CD4-positive, alpha-beta memory T cell (primary cell): ENCODE results near the gene FDX1. TPM values are rescaled to one million over a fixed set of nuclear protein-coding genes. Genes with fewer than 3 reads are reported as not detected.

Source experiments
- CTCF ChIA-PET: fragments of 350-600 bp; sonication (Branson Sonifier 250); formaldehyde crosslinking; loops from one replicate; lab custom pipeline; 2021; ENCODE audit warnings: inconsistent platforms; ENCODE audit not compliant: partially characterized antibody; lab: Charles Lee
- POLR2A ChIA-PET: fragments of 350-600 bp; sonication (Branson Sonifier 250); formaldehyde crosslinking; loops from one replicate; lab custom pipeline; 2021; ENCODE audit not compliant: partially characterized antibody; lab: Charles Lee
- DNase-seq, 5 donors: peaks; one replicate each; pipeline versions ENCODE4 v3.0.0 to v3.0.0-alpha.2; 2020 to 2022; ENCODE audit warnings: mixed read lengths in 1 of 5
- H3K27ac ChIP-seq: one replicate; pipeline ENCODE4 v1.7.0; 2013; ENCODE audit warnings: low read depth, low read length
- H3K27me3 ChIP-seq: 2 replicates; pipeline ENCODE4 v1.7.0; 2013; ENCODE audit warnings: mild to moderate bottlenecking, low read length, moderate library complexity; ENCODE audit not compliant: insufficient read depth
- H3K36me3 ChIP-seq: 2 replicates; pipeline ENCODE4 v1.7.0; 2013; ENCODE audit warnings: mild to moderate bottlenecking, low read length, moderate library complexity; ENCODE audit not compliant: insufficient read depth
- H3K4me1 ChIP-seq: 2 replicates; pipeline ENCODE4 v1.7.0; 2013; ENCODE audit warnings: mild to moderate bottlenecking, low read length, moderate library complexity; ENCODE audit not compliant: insufficient read depth
- H3K4me3 ChIP-seq, 2 donors: one replicate each; pipeline ENCODE4 v1.7.0; 2013; ENCODE audit warnings: low read length in 2 of 2, mild to moderate bottlenecking in 1 of 2
- H3K9me3 ChIP-seq, 2 donors: one replicate each; pipeline ENCODE4 v1.7.0; 2013; ENCODE audit warnings: low read length in 2 of 2, control low read depth in 1 of 2; ENCODE audit not compliant: control insufficient read depth in 1 of 2
- H3K27ac Mint-ChIP-seq, 7 donors: one replicate each; pipeline ENCODE4 v1.8.0; 2020 to 2021; ENCODE audit warnings: mixed read lengths in 7 of 7, mild to moderate bottlenecking in 6 of 7, inconsistent platforms in 3 of 7, moderate library complexity in 3 of 7
- H3K27me3 Mint-ChIP-seq, 2 donors: one replicate each; pipeline ENCODE4 v1.8.0; 2020 to 2021; ENCODE audit warnings: mixed read lengths in 2 of 2
- H3K36me3 Mint-ChIP-seq, 2 donors: one replicate each; pipeline ENCODE4 v1.8.0; 2020 to 2021; ENCODE audit warnings: mixed read lengths in 2 of 2, inconsistent platforms in 1 of 2, mild to moderate bottlenecking in 1 of 2
- H3K4me1 Mint-ChIP-seq, 4 donors: one replicate each; pipeline ENCODE4 v1.8.0; 2020 to 2021; ENCODE audit warnings: mixed read lengths in 4 of 4, mild to moderate bottlenecking in 1 of 4
- H3K4me3 Mint-ChIP-seq, 8 donors: one replicate each; pipeline ENCODE4 v1.8.0; 2020 to 2021; ENCODE audit warnings: mixed read lengths in 8 of 8, mild to moderate bottlenecking in 7 of 8, moderate library complexity in 6 of 8, inconsistent platforms in 3 of 8
- H3K9me3 Mint-ChIP-seq, 8 donors: one replicate each; pipeline ENCODE4 v1.8.0; 2020 to 2021; ENCODE audit warnings: mixed read lengths in 8 of 8, mild to moderate bottlenecking in 5 of 8, inconsistent platforms in 3 of 8, moderate library complexity in 1 of 8
- intact Hi-C: fragments of 100-400 bp; cut with micrococcal nuclease; formaldehyde crosslinking; loops from one replicate; pipeline ENCODE4 v1.15.1; 2023
- polyA plus RNA-seq, 2 donors: library from polyadenylated mRNA; unstranded; fragments of 300-500 nt; fragmentation: Illumina TruSeq; gene quantifications; one replicate each; pipeline ENCODE4 v1.2.3, GENCODE V29; 2021
- total RNA-seq, 2 experiments: library from RNA; stranded (reverse); gene quantifications; one replicate each; pipeline ENCODE4 v1.2.3, GENCODE V29; 2021

FDX1 gene
- total and polyA plus RNA-seq, 4 experiments from 2014 or later = 10.7 to 25.5 (median 16.2) TPM

DNA sequence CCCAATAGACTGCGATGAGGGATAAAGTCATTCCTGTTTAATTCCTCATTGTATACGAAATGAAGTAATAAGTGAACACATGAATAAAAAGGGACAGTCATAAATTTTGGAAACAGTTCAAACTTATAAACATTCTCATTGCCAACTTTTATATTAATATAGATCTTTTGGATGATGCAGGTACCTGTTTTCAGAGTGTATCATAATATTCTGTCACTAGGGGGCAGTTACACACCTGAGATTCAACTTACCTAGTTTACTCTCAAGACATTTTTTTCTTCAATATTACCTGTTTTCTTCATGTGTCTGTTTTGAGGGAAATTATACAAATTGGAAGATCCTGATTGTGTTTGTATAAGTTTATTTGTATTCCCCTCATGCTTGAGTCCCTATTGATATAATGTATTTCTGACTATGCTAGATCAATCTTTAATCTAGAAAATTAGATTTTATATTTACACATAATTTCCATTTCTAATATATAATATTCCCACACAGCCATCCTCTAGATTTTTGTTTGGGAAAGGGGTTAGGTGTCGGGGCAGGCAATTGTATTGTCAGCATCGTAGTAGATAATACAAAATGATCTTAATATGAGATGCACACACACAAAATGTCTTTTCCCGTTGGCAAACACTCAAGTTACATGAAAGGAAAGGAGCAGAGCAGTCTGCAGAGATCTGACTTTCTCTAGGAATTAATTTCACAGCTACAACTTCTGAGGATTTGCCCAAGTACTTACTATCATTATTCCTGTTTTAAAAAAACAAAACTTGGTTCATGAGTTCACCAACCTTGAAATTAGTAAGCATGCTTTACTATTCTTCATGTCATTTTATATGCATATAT is 18.4 kb downstream of the FDX1 start:
- H3K4me1 ChIP-seq = peaks cover 2% of the 10 kb centered on the region
- H3K27ac ChIP-seq = no peak overlapping the region
- peak in 3 of 5 donors; percentile 19 to 24 (median 23) for DNase-seq
- ChIA-PET CTCF (interaction anchor here (0.8 to 8.8 kb wide), 6 partner anchors 9 to 781 kb away, joined by 3 to 104 read pairs (median 4); partner anchors contain the start of gene FDX1), POLR2A (interaction anchor here (0.5 to 0.7 kb wide), 2 partner anchors 19 to 676 kb away, joined by 3 read pairs; partner anchors contain the start of gene FDX1)
- H3K4me1 Mint-ChIP-seq = peaks cover 21 to 42% (median 26%) of the 10 kb centered on the region in 4 donors
- no peak overlapping the region for H3K4me3 ChIP-seq
- no peak overlapping the region for H3K4me3 Mint-ChIP-seq
- no peaks in the 10 kb centered on the region for H3K36me3 ChIP-seq
- peaks cover 16 to 35% of the 10 kb centered on the region in 2 donors for H3K36me3 Mint-ChIP-seq
- H3K9me3 Mint-ChIP-seq = no peaks in the 10 kb centered on the region
- no peaks in the 10 kb centered on the region for H3K27me3 Mint-ChIP-seq
- no peaks in the 10 kb centered on the region for H3K9me3 ChIP-seq
- H3K27ac Mint-ChIP-seq = no peak overlapping the region
- no peaks in the 10 kb centered on the region for H3K27me3 ChIP-seq
- intact Hi-C loops = loop anchor here (1.0 to 2.0 kb wide), 2 partner anchors 782 to 999 kb away; no protein-coding TSS in a partner anchor

DNA sequence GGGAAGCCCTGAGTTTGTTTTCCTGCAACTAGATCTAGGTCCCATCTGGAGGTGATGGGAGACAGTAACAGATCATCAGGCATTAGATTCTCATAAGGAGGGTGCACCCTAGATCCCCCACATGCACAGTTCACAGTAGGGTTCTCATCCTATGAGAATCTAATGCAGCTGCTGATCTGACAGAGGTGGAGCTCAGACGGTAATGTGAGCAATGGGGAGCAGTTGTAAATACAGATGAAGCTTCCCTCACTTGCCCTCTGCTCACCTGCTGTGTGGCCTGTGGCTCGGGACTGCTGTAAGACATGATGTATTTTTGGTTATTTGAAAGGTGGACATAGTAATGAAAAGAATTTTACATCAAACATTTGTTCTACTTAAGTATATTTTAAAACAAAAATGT is 20.5 kb downstream of the FDX1 start:
- H3K27ac Mint-ChIP-seq = no peak overlapping the region
- no peak for DNase-seq
- peaks cover 7 to 27% of the 10 kb centered on the region in 2 donors for H3K36me3 Mint-ChIP-seq
- Histone ChIP-seq H3K27me3 (no peaks in the 10 kb centered on the region), H3K4me3 (no peak overlapping the region), H3K27ac (no peak overlapping the region), H3K4me1 (peaks cover 23% of the 10 kb centered on the region), H3K36me3 (no peaks in the 10 kb centered on the region), H3K9me3 (no peaks in the 10 kb centered on the region)
- H3K4me3 Mint-ChIP-seq = no peak overlapping the region
- peaks cover 27 to 48% (median 32%) of the 10 kb centered on the region in 4 donors for H3K4me1 Mint-ChIP-seq
- no peaks in the 10 kb centered on the region for H3K27me3 Mint-ChIP-seq
- POLR2A ChIA-PET = no interaction called here
- H3K9me3 Mint-ChIP-seq = no peaks in the 10 kb centered on the region
- intact Hi-C loops = no loop called here
- CTCF ChIA-PET = interaction anchor here (1.4 to 8.8 kb wide), 2 partner anchors 18 to 781 kb away, joined by 7 to 104 read pairs; partner anchors contain the start of gene FDX1

DNA sequence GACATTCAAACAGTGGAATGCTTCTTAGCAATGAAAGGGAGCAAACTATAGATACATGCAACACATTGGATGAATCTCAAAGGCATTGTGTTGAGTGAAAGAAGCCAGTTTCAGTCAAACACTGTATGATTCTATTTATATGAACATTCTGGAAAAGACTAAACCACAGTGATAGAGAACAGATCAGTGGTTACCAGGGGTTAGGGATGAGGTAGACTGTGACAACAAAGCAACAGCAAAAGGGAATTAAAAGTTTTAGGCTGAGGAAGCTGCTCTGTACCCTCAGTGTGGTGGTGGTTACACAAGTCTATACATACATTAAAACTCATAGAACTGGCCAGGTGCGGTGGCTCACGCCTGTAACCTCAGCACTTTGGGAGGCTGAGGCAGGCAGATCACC is 23.0 kb downstream of the FDX1 start:
- H3K27me3 Mint-ChIP-seq = no peaks in the 10 kb centered on the region
- intact Hi-C loops = no loop called here
- Histone ChIP-seq H3K27ac (no peak overlapping the region), H3K9me3 (no peaks in the 10 kb centered on the region), H3K27me3 (no peaks in the 10 kb centered on the region), H3K36me3 (no peaks in the 10 kb centered on the region), H3K4me1 (peaks cover 30% of the 10 kb centered on the region), H3K4me3 (no peak overlapping the region)
- no peak for DNase-seq
- CTCF ChIA-PET = interaction anchor here (0.8 to 2.6 kb wide), 2 partner anchors 18 to 184 kb away, joined by 3 to 19 read pairs; no protein-coding TSS in a partner anchor
- H3K4me1 Mint-ChIP-seq = peaks cover 31 to 50% (median 41%) of the 10 kb centered on the region in 4 donors
- peak overlapping the region in 1 of 8 donors; percentile 40 for H3K4me3 Mint-ChIP-seq
- no peaks in the 10 kb centered on the region for H3K9me3 Mint-ChIP-seq
- H3K36me3 Mint-ChIP-seq = peaks cover 6 to 24% of the 10 kb centered on the region in 2 donors
- no peak overlapping the region for H3K27ac Mint-ChIP-seq
- POLR2A ChIA-PET = no interaction called here

- Histone ChIP-seq H3K27ac (no peak overlapping the region), H3K36me3 (no peaks in the 10 kb centered on the region), H3K4me1 (peaks cover 30% of the 10 kb centered on the region), H3K9me3 (no peaks in the 10 kb centered on the region), H3K27me3 (no peaks in the 10 kb centered on the region), H3K4me3 (no peak overlapping the region)
- DNase-seq = no peak
- Mint-ChIP-seq H3K4me3 (peak overlapping the region in 2 of 8 donors; percentile 20 to 29), H3K27ac (peak overlapping the region in 2 of 7 donors; percentile 12 to 17), H3K36me3 (peaks cover 5 to 29% of the 10 kb centered on the region in 2 donors), H3K9me3 (no peaks in the 10 kb centered on the region), H3K4me1 (peaks cover 28 to 52% (median 41%) of the 10 kb centered on the region in 4 donors), H3K27me3 (no peaks in the 10 kb centered on the region)
- intact Hi-C loops = no loop called here
- ChIA-PET POLR2A (no interaction called here), CTCF (interaction anchor here (2.6 kb wide), 1 partner anchor 19 kb away, joined by 19 read pairs; no protein-coding TSS in a partner anchor)
Measured at GRCh38 chr11:110453684-110454354, 24.1 kb downstream of the FDX1 start.

DNA sequence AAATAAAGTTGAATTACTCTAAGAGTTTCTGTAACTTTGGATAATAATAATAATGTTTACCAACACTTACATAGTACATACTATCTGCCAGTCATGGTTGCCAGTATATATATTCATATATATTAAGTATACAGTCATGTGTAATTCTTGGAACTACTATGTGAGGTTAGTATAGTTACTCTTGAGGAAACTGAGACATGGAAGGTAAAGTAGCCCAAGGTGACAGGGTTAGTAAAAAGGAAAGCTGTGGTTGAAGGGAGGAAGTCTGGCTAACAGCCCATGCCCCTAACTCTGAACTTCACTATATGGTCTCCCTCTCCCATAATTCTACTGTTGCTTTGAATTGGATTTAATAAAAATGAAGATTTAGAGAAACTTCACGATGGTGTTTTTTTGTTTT is 24.9 kb downstream of the FDX1 start:
- H3K36me3 Mint-ChIP-seq = peaks cover 10 to 36% of the 10 kb centered on the region in 2 donors
- H3K4me3 Mint-ChIP-seq = peak overlapping the region in 1 of 8 donors; percentile 13
- H3K27ac ChIP-seq = no peak overlapping the region
- no peaks in the 10 kb centered on the region for H3K9me3 Mint-ChIP-seq
- POLR2A ChIA-PET = no interaction called here
- H3K27me3 ChIP-seq = no peaks in the 10 kb centered on the region
- peaks cover 28 to 54% (median 41%) of the 10 kb centered on the region in 4 donors for H3K4me1 Mint-ChIP-seq
- H3K27me3 Mint-ChIP-seq = no peaks in the 10 kb centered on the region
- H3K27ac Mint-ChIP-seq = peak overlapping the region in 1 of 7 donors; percentile 22
- CTCF ChIA-PET = interaction anchor here (2.2 to 2.6 kb wide), 2 partner anchors 20 kb away, joined by 7 to 19 read pairs; no protein-coding TSS in a partner anchor
- intact Hi-C loops = no loop called here
- no peaks in the 10 kb centered on the region for H3K36me3 ChIP-seq
- H3K9me3 ChIP-seq = no peaks in the 10 kb centered on the region
- no peak for DNase-seq
- peaks cover 30% of the 10 kb centered on the region for H3K4me1 ChIP-seq
- no peak overlapping the region for H3K4me3 ChIP-seq

GRCh38 chr11:110455718-110456117 is 26.0 kb downstream of the FDX1 start:
- Mint-ChIP-seq H3K27me3 (no peaks in the 10 kb centered on the region), H3K36me3 (peaks cover 20 to 43% of the 10 kb centered on the region in 2 donors), H3K27ac (peak overlapping the region in 3 of 7 donors; percentile 13 to 65 (median 43)), H3K4me1 (peaks cover 28 to 59% (median 42%) of the 10 kb centered on the region in 4 donors), H3K9me3 (no peaks in the 10 kb centered on the region), H3K4me3 (no peak overlapping the region)
- no peak for DNase-seq
- ChIA-PET CTCF (interaction anchor here (0.7 to 3.3 kb wide), 4 partner anchors 9 to 28 kb away, joined by 3 to 24 read pairs (median 6); partner anchors contain the start of gene FDX1), POLR2A (no interaction called here)
- no peak overlapping the region for H3K27ac ChIP-seq
- H3K36me3 ChIP-seq = peaks cover 6% of the 10 kb centered on the region
- no peaks in the 10 kb centered on the region for H3K9me3 ChIP-seq
- no peaks in the 10 kb centered on the region for H3K27me3 ChIP-seq
- no peak overlapping the region for H3K4me3 ChIP-seq
- H3K4me1 ChIP-seq = peaks cover 30% of the 10 kb centered on the region
- intact Hi-C loops = no loop called here
